DOHH2 (cell line): ENCODE results near the gene KIFC1.

Experiments
- EZH2phosphoT487 ChIP-seq: fragments of 200-600 bp; sonication (generic); IDR thresholded peaks from 2 replicates; pipeline ENCODE4 v1.6.1; 2017; ENCODE audit warnings: borderline replicate concordance, mild to moderate bottlenecking, antibody characterized with exemption, low read length, moderate library complexity, mixed read lengths
- TF ChIP-seq, protein P1 (sequence below): fragments of 200-600 bp; sonication (generic); IDR thresholded peaks from one replicate; pipeline ENCODE4 v1.5.1; 2014; ENCODE audit warnings: antibody characterized with exemption, mild to moderate bottlenecking, low read depth, low read length; ENCODE audit not compliant: poor library complexity, severe bottlenecking

- TF ChIP-seq, protein P1, sequence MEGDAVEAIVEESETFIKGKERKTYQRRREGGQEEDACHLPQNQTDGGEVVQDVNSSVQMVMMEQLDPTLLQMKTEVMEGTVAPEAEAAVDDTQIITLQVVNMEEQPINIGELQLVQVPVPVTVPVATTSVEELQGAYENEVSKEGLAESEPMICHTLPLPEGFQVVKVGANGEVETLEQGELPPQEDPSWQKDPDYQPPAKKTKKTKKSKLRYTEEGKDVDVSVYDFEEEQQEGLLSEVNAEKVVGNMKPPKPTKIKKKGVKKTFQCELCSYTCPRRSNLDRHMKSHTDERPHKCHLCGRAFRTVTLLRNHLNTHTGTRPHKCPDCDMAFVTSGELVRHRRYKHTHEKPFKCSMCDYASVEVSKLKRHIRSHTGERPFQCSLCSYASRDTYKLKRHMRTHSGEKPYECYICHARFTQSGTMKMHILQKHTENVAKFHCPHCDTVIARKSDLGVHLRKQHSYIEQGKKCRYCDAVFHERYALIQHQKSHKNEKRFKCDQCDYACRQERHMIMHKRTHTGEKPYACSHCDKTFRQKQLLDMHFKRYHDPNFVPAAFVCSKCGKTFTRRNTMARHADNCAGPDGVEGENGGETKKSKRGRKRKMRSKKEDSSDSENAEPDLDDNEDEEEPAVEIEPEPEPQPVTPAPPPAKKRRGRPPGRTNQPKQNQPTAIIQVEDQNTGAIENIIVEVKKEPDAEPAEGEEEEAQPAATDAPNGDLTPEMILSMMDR = peak; percentile 69
- TF ChIP-seq EZH2phosphoT487 = no peak
These were observed 26.5 kb downstream of the KIFC1 start, which contains the start of gene CUTA for GRCh38 chr6:33417903-33418689.
